ENCODE measurements around the gene OCA2.

OCA2 gene

DNA sequence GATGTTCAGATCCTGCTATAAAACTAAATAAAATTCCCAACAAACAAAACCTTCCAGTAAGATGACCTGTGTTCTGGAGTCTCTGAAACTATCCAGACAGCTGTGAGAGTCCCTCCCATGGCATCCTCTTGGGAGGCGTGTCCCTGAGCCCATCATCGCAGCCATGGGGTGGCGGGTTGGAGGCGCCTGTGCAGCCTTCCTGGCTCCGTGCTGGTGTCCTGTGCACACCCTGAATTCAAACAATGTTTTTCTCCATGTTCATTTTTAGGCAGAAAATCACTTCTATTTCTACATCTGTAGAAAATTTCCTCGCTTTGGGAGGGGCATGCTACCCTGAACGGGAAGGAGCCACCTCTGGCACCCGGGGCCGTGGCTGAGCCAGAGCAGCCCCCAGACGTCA lies 19.4 kb upstream of the OCA2 start:
- DNase-seq = no peak

DNA sequence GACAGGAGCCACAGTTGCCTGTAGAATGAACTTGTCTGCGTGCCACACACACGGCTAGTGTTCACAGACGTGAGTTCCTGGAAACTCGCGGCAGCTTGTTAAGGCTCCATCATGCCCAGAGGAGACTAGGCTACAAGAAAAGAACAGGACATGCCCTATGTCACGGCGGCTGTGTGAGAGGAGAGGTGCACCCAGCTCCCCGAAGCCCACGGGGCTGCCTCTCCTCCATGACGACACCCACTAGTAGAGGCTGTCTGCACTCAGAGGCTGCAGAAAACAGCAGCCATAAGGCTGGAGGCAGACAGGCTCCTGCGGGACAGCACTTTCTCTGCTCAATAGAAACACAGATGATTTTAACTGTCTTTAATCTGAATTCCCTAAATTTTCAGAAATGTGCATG lies 19.0 kb upstream of the OCA2 start:
- no peak for DNase-seq

DNA sequence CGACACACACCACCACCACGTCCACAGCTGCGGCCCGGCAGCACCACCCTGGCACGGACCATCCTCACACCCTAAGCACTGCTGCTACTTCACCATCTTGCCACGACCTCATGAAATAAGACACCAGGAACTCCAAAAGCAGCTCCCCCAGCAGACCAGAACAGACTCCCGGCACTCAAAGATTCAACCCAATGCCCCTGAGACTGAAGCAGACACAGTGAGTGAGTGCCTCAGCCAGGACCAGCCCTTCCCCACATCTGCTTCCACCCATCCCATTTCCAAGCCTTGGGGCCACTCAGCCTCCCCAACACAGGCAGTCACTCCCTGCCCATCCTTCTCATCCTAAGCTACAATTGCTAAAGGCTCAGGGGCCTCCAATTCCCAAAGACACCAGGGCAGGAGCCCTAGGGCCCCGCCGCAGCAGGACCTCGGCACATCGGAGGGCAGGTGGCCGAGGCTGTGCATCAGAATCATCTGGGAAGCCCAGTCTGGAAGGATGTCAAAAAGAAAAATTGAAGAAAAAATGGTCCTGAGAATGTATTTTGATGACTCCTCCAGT lies 18.4 kb upstream of the OCA2 start:
- no peak for DNase-seq

DNA sequence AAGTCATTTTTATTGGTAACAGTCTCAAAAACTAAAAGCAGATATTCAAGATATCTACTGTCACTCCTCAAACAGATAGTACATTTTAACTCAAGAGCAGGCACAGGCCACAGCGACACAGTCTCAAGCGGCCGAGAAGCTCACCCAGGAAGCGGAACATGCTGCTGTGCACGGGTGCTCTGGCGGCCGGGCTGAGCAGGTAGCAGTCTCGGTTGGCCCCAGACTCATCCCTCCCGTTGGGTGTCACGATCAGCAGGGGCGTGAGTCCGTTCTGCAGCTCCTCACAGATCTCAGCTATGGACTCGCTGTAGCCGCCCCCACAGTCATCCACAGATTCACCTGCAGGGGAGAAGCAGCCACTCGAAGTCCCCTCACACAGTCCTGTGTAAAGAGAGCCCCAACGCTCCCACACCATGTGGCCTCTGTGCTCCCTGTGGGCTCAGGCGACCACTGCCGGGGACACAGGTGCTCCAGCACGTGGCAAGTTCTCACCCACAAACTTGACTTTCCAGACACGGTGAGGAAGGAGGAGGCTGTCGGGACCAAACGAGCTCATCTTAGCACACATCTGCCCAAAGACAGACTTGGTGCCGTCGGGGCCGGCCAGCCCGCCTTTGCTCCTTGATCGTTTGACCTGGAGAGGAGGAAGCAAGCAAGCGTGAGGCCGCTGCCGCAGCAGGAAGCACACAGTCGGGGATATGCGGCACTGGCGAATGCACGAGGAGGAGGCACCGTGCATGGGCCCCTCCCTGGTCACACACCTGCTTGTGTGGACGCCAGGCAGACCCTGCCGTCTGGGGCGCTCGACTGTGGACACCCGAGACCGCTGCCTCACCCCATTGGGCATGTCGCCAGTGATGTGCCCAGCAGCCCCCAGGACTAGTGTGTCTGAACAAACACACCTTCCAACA lies 17.7 kb upstream of the OCA2 start:
- DNase-seq = no peak

DNA sequence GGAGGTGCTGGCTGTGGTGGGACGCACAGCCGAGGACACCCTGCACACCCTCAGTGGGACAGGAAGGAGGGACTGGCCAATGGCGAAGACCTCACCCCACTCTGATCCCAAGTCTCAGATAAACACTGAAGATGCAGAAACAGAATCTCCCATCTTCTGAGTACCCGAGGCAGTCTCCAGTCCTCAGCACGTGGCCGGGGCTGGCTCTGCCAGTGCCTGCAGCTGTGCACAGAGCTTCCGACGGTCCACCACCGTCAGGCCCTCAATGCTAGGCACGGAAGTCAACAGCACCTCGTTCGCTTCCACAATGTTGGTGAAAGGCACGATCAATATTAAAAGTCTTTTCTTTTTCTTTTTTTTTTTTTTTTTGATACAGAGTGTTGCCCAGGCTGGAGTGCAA lies 16.8 kb upstream of the OCA2 start:
- no peak for DNase-seq

DNA sequence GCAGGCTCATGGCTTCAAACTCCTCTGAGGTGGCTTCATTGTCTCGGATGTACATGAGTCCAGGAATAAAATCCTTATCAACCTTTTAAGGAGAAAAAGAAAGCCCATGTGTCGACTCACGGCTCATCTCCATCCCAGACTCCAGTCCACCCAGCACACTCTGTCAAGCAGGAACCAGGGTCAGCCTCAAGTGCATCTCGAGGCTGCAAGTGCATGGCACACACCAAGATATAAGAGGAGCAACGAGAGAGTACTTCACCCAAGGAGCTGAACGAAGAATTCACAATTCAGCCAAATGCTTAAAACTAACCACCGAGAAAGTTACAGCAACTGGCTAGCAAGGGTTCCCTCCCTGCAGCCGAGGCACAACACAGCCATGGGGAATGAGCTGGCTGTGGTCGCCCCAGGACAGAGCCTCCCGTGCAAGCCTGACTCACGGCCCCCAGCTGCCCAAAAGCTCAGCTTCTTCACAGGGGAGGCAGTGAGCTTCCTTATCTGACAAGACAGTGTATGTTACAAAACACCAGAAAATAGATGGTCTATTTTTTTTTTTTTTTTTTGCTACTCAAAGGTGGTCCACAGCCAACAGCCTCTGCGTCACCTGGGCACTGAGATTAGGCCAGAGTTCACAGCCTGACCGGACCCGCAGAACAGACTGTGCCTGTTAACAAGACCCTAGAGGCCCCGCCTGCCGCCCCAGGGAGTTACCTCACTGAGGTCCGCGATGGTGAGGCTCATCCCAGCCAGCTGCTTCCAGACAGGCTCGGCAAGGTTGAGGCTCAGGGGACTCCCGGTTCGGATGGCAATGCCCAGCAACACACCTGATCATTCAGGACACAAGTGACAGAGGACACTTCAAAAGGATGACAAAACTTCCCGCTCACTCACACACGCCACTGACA lies 15.9 kb upstream of the OCA2 start:
- no peak for DNase-seq

DNA sequence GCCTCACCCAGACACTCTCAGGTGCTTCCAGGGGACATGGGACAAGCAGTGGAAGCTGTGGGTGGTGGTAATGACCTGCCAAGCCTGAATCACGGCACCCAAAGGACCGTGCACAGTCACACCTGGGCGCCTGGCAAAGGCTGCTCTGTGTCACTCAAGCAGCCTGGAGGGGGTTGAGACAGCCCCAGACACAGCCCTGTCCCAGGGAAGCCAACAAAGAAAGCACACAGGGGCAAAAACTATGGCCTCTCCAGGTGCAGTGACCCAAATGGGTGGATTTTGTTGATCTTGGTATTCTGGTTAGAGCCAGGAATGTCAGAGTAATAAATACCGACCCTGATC lies 15.0 kb upstream of the OCA2 start:
- no peak for DNase-seq

DNA sequence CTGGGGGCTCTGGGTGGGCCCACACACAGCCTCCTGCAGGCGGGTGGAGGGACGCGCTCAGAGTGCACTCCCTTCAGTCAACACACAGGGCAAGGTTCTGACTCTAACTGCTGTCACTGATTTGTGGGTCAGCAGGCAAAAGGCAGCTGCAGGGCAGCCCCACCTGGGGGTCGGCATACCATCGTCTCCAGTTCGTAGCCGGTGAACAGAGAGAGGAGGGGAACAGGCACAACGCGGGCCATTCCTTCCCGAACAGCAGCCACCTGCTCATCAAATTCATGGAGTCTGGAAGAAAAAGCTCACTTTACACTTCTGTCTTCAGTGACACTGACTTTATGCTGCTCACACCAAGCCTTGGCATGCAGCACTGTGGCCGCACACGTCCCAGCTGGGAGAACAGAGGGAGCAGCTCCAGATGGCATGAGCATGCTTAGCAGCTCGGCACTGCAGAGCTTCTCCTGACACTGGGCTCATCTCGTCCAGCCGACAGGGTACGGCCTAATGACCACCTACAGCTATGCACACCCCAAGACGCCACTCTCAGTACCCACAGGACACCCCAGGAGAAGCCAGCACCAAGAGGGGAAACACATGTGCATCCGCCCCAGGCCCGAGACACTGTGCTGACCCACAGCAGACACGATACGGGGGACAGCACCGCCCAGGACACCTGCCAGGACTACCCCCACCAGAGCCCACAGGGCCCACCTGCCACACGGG lies 14.4 kb upstream of the OCA2 start:
- DNase-seq = no peak

DNA sequence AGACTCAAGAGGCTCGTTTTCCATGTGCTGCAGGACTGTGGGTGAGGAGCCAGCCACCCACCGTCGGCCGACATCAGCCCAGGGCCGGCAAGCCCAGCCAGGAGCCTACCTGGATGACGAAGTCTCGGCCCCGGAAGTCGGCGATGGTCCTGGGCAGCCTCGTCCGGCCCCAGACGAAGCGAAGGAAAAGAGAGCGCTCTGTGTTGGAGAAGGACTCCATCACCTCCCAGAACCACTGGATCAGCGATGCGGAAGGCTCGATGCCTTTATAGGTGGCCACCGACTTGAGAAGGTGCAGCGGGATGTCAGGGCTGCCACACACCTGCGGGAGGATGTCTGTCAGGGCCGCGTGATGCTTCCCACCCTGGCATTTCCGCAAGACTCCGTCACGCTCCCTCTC lies 13.8 kb upstream of the OCA2 start:
- DNase-seq = no peak

DNA sequence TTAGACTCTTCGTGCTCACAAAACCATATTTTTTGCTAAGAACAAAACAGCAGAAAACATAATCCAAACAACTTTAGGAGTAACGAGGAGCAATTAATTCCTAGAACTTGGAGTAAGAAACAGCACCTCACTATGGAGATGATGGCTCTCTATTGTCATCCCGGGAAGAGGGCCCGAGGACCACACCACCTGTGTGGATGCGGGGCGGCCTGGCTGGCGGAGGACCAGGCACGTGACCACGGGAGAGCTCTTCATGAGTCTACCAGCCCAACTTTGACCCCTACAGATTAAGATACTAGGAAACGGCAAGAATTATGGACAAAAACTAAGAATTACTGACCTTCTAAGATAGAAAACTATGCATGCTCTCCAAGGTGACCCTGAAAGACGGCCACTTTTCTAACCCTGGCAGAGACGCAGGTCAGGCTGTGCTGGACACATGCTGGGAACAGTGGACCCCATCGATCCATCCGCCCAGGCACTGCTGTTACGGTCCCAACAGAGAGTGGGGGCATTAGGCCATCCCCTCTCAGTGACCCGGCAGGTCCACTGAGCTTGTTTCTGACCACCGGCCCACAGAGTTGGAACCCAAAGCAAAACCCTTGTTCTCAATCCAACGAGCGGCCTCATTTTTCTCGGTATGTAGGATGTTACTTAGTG lies 13.1 kb upstream of the OCA2 start:
- no peak for DNase-seq

DNA sequence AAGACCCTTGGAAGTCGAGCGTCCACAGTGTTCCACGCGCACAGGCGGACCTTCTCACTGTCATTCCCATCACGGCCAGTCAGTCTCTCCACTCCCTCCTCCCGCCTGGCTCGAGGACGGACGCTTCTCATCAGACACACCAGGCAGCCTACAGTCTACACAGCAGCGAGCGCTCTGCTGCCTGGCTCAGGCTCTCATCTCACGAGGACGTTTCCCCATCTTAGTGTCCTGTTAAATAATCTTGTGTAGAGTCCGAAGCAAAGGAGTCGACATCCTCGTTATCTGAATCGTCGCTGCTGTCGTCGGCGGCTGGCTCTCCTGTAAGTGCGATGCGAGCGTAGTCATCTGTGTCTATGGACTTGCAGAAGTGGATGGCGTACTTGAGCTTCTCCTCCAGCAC lies 12.4 kb upstream of the OCA2 start:
- no peak for DNase-seq

DNA sequence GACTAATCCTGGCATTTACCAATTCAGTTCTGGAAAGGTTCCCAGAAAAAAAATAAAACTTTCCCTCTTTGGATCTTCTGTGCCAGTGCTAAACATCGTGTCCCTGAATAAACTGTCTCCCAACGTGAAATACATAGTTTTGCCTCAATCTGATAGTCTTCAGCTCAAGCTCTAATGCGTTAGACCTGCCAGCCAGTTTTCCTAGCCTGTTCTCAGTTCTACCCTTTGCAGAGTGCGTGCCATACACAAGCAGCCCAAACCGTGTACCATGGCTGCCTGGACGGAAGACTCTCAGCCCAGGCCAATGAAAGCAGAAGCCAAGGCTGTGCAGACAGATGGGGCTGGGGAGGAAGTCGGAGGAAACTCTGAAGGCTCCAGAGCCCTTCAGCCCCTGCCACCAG lies 11.4 kb upstream of the OCA2 start:
- no peak for DNase-seq

DNA sequence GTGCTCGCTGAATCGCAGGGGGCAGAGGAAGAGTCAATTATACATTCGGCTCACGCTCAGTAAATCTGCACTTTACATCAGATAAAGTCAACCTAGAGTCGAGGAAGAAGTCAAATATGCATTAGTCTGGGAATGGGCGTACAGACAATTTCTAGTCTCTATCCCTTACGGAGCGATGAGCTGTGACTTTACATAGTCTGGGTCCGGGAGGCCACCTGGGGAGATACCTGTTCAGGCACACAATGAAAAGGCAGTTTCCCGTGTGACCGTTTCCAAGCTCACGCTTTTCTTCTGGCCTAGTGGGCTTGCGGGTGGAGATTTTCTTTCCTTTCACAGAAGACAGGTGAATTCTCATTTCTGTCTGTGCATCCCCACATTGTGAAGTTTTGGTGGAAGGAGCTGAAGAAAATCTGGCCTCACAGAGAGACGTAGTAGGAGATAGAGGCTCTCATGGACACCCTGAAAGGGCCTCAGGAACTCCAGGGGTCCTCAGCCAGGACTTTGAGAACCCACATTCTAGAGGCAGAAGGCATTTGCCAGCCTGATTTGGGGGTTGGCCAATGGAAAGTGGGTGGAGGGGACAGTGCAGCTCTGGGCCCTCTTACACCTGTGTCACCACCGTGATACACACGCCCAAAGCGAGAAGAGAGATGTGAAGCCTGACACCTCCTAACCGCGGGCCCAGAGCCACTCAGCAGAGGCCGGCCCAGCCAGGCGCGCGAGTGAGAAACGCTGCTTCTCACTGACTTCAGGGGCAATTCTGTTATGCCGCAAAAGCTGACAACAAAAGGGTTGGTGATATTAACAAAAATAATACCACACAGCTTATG lies 10.7 kb upstream of the OCA2 start:
- DNase-seq = no peak

DNA sequence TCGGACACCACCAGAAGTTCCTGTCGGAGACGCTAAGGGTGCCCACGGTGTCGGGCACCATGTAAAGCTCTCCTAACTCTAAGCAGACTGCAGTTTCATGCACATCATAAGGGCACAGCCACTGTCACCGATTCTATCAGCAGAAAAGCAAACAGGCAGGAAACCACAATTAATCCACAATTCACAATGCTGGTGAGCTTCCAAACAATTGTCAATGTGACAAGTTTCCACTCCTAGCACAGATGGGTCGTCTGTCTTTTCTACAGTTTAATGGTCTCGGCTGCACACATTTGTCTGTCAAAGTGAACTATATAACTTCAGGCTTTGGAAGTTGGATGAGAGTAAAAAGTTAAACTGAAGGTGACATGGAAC lies 8.8 kb upstream of the OCA2 start:
- DNase-seq = no peak

DNA sequence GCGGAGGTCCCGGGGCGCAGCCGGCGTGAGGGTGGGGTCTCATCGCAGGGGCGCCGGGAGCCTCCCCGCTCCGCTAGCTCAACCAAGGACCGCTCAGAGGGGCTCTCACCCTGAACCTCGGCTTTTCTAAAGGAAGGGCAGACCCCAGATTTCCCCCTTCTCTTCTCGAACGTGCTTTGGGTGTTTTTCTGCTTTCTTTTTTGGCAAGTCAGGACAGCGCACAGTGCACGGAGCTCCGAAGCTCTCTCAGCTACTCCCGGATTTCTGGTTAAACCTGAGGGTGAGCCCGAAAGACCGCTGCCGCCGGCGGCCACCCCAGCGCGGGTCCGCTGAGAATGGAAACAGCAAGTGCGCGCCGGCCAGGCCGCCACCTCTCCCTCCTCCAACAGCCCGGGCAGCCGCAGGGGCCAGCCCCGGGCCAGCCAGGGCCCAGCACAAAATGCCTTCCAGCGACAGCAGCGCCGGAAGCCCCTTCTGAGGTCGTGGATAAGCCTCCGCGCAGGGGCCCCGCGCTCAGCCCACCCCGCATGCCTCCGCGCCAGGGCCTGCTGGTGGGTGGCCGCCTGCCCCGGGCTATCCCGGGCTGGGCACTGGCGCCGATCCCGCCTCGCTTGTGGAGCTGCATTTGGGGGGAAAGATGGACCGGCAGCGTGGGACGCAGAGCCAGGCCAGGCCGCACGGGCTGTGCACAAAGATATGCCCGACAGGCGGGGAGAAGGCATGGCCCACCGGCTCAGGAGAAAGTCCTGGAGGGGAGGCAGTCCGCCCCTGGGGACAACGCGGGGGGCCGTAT lies 8.2 kb upstream of the OCA2 start:
- no peak for DNase-seq

DNA sequence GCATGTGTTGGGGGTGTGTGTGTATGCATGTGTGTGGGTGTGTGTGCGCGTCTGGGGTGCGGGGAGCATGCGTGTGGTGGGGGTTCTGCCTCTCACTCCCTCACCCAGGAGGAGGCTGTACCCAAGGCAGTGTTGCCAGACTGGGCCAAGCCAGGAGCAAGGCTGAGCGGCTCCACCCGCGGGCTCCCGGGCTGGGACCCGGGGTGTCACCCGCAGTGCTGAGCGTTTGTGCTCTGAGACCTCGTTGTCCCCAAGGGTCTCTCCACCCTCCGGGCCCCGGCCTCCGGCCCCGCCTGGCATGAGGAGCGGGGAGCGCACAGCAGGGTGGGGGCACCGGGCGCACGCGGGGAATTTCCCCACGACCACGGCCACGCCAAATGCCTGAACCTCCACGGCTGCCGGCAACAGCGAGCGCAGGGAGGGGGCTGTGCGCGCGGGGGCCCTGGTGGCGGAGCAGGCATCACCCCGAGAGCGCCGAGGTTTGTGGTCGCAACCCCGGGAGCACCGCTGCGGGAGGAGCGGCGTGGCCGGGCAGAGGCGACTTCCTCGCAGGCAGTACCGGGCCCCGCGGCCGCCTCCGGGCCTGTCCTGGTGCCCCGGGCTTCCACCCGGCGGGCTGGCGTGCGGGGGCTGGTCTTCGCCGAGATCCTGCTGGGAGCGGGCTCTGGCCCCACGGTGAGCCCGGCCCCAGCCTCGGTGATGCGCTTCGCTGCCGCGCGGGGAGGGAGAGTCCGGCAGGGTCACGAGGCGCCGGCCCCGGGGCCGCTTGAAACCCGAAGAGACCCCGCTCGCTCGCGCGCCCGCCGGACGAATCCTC lies 7.4 kb upstream of the OCA2 start:
- no peak for DNase-seq

DNA sequence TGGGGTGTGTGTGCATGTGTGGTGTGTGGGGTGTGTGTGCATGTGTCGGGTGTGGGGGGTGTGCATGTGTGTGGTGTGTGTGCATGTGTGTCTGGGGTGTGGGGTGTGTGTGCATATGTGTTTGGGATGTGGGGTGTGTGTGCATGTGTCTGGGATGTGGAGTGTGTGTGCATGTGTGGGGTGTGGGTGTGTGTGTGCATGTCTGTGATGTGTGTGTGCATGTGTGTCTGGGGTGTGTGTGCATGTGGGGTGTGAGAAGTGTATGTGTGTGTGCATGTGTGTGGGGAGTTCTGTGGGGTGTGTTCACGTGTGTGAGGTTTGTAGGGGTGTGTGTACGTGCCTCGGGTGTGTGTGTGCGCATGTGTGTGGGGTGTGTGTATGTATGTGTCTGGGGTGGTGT lies 6.7 kb upstream of the OCA2 start:
- no peak for DNase-seq

DNA sequence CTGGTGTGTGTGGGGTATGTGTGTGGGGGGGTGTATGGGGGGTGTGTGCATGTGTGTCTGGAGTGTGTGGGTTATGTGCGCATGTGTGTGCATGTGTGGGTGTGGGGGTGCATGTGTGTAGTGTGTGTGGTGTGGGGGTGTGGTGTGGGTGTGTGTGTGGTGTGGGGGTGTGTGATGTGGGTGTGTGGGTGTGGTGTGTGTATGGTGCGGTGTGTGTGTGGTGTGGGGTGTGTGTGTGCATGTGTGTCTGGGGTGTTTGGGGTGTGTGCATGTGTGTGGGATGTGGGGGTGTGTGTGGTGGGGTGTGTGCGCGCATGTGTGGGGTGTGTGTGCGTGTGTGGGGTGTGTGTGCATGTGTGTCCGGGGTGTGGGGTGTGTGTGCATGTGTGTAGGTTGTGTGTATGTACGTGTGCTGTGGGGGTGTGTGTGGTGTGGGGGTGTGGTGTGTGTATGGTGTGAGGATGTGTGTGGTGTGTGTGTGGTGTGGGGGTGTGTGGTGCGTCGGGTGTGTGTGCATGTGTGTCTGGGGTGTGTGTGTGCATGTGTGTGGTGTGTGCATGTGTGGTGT lies 6.2 kb upstream of the OCA2 start:
- no peak for DNase-seq

DNA sequence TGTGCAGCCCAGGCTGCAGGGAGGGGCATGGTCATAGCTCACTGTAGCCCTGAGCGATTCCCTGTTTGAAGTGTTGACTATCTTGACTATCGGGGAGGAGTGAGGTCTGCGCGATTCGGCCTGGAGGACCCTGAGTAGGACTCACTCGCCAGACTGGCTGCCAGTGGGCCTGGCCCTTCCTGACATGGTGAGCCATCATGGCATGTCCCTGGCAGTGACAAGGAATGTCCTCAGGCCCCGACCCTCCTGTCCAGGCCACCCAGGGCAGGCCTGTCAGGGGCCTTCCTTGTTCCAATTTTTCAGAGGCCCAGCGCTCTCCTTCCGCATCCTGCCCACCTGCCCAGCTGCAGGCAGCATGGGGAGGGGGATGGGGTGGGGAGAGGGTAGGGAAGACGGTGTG lies 5.2 kb upstream of the OCA2 start:
- DNase-seq = no peak

DNA sequence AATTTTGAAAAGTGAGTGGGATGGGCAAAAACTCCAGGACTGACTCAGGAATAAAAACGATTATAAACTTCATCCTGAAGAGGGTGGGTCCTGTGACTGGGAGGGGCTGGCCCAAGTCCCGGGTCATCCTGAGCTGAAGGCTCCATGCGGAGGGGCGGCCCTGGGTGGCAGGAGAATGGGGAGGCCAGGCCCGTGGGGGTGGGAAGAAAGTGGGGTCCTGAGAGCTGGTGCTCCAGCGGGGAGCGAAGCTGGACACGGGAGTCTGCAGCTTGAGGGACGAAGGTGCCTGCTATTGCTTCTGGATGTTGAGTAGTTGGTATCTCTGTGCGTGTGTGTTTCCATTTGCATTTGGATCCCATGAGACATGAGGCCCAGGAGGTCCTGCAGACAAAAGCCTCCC lies 4.7 kb upstream of the OCA2 start:
- no peak for DNase-seq
